AG04449 (cell line): Measurements from ENCODE around the gene ITGA8.
"Not testable (repeated sequence)": the region's sequence is repeated elsewhere in the genome, so short reads cannot be mapped to it uniquely, and the experiment has no call there.

Source experiments
- CTCF ChIA-PET: fragments of 350-600 bp; formaldehyde crosslinking; extraction: SDS; loops from one replicate; lab custom pipeline; 2021; ENCODE audit warnings: antibody characterized with exemption; lab: Yijun Ruan, JAX
- POLR2A ChIA-PET: fragments of 400-600, 350-600 bp; formaldehyde crosslinking; extraction: SDS; loops from one replicate; lab custom pipeline; 2020; ENCODE audit warnings: antibody characterized with exemption, inconsistent platforms; lab: Yijun Ruan, JAX
- DNase-seq: peaks from one replicate; pipeline ENCODE4 v3.0.0-alpha.2; 2010; ENCODE audit warnings: low read depth, low spot score
- H3K4me3 ChIP-seq: 2 replicates; pipeline ENCODE4 v1.5.1; 2011; ENCODE audit warnings: low read depth, mild to moderate bottlenecking, control low read depth, low read length
- TF ChIP-seq, protein P1 (sequence below): IDR thresholded peaks from one replicate; pipeline ENCODE4 v1.5.1; 2011; ENCODE audit warnings: mild to moderate bottlenecking, moderate library complexity, low read length, control low read depth, inconsistent platforms; ENCODE audit not compliant: insufficient read depth; ENCODE audit errors: missing control alignments

The ITGA8 gene

DNA sequence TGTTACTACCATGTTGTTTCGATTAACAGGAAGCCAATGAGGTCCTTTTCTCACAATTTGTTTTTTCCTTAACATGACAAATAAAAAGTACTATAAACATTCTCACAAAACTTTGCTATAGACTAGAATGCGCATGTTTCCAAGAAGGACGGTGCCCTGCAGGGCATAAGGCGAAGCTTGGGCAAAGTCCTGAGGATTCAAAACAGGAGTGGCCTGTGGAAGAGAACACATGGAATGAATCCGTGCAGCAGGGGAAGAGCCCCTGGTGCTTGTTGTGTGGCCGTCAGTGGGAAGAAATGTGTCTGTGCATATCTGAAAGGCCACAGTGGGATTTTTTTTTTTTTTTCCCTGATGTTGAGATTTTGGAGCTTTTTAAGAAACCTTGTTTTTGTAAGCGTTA, 67.6 kb downstream of the ITGA8 start:
- TF ChIP-seq, protein P1, sequence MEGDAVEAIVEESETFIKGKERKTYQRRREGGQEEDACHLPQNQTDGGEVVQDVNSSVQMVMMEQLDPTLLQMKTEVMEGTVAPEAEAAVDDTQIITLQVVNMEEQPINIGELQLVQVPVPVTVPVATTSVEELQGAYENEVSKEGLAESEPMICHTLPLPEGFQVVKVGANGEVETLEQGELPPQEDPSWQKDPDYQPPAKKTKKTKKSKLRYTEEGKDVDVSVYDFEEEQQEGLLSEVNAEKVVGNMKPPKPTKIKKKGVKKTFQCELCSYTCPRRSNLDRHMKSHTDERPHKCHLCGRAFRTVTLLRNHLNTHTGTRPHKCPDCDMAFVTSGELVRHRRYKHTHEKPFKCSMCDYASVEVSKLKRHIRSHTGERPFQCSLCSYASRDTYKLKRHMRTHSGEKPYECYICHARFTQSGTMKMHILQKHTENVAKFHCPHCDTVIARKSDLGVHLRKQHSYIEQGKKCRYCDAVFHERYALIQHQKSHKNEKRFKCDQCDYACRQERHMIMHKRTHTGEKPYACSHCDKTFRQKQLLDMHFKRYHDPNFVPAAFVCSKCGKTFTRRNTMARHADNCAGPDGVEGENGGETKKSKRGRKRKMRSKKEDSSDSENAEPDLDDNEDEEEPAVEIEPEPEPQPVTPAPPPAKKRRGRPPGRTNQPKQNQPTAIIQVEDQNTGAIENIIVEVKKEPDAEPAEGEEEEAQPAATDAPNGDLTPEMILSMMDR = no peak
- no peak overlapping the region for H3K4me3 ChIP-seq
- ChIA-PET POLR2A (no interaction called here), CTCF (interaction anchor here (1.6 kb wide), 1 partner anchor 18 kb away, joined by 5 read pairs; no protein-coding TSS in a partner anchor)
- no peak for DNase-seq

DNA sequence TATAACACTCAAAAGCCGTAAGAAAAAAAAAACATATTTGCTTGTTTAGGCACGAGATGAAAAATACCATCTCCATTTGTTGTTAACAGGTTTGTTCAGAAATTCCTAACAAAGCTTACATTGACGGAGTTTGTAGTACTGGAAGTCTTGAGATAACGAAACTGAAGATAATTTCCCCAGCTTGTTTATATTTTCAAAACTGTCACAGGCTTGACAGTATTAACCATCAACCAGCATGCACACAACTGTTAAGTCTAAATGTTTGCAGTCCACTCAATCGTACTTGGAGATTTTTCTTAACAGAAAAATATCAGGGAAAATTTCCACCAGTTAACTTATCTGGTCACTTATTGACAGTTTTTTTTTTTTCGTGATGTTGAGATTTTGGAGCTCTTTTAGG, 68.5 kb downstream of the ITGA8 start:
- TF ChIP-seq, protein P1 = no peak
- no peak for DNase-seq
- ChIA-PET CTCF (interaction anchor here (1.6 kb wide), 1 partner anchor 19 kb away, joined by 5 read pairs; no protein-coding TSS in a partner anchor), POLR2A (no interaction called here)
- H3K4me3 ChIP-seq = no peak overlapping the region

DNA sequence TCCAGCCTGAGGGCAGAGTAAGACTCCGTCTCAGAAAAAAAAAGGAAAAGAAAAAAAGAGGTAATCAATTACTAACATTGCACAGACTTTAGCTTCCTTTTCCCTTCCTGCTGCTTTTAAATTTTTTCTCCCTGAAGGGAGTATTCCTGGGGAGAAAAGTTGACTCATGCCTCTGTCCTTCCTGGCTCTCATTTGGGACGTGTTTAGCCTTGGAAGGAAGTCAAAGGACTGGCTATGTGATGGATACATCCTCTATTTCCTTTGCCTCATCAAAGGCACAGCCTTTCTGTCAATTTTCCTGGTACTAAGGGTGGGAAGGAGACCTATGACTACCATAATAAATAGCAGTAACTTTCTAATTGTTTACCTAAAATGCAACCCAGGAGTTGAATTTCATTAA, 77.6 kb downstream of the ITGA8 start:
- peak; percentile 9 for DNase-seq
- ChIA-PET POLR2A (no interaction called here), CTCF (interaction anchor here (0.6 to 0.8 kb wide), 2 partner anchors 12 to 57 kb away, joined by 3 read pairs; no protein-coding TSS in a partner anchor)
- no peak overlapping the region for H3K4me3 ChIP-seq
- TF ChIP-seq, protein P1 = no peak

DNA sequence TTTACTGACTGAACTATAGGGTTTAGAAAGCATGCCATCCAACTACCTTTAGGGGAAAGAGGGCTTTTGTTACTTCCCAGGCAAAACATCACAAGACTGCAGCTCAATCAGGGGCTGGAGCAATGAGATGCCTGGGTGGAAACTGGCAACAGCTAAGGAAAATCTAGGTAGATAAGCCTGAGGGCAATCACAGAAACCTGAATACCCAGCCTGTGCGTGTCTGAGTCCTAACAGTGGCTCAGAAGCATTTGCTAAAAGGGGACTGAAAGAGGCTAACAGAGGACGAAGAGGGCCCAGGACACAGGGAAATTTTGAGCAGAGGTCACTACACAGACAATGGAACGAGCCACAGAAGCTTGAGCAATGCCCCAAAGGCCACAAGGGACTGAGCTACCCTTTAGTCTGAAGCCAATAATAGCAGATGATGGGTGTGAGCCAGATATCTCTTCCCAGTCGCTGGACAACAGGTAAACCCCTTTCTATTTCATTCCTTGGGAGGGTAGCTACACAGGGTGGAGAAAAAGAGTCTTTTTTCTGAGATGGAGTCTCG, 79.1 kb downstream of the ITGA8 start:
- DNase-seq = no peak
- TF ChIP-seq, protein P1 = no peak
- no peak overlapping the region for H3K4me3 ChIP-seq
- CTCF ChIA-PET = interaction anchor here (1.0 kb wide), 1 partner anchor 221 kb away, joined by 3 read pairs; no protein-coding TSS in a partner anchor
- POLR2A ChIA-PET = no interaction called here

DNA sequence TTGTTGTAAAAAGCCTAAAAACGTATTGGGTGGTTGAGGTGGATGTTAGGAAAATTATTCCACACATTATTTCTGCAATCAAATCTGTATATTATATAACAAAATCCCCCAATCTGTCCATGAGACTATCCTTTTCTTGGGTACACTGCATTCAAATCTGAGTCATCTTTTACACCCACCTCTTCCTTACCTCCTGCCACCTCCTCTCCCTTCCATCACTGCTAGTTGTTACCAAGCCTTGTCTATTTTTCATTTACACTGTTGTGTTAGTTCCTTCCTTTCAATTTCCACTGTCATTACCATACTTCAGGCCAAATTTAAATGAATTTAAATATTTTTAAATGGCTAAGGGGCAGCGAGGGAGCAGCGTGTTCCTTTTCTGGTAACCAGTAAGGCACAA, 83.3 kb downstream of the ITGA8 start:
- no peak overlapping the region for H3K4me3 ChIP-seq
- TF ChIP-seq, protein P1 = no peak
- CTCF ChIA-PET = no interaction called here
- no peak for DNase-seq
- POLR2A ChIA-PET = no interaction called here

DNA sequence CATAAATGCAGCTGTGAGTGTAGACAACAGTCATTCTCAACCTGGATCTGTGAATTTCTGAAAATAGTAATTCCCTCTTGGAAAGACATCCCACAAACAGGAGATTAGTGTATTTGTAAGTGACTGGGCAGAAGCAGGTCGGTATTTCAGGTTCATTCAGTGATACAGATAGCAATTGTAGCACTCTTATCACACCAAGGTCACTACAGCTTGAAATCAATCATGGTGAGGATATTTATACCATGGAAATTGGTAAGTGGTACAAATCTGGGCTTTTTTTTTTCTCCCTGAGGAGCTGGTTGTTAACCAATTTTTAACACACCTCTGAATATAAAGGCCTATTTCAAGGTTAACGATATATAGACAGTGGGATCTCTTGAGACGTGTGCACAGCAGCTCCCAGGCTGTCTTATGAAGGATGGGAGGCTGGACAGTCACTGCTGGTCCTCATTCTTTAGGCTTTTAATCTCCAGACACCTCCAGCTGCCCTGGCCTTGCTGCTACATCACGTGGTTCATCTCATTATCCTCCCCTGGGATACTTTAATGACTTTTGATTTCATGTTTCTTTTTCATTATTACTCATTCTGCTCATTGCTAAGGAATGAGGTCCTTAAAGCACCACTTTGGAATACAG, 87.1 kb downstream of the ITGA8 start:
- ChIA-PET POLR2A (no interaction called here), CTCF (interaction anchor here (1.0 to 1.1 kb wide), 2 partner anchors 47 to 60 kb away, joined by 3 read pairs; no protein-coding TSS in a partner anchor)
- DNase-seq = no peak
- TF ChIP-seq, protein P1 = no peak
- H3K4me3 ChIP-seq = no peak overlapping the region

DNA sequence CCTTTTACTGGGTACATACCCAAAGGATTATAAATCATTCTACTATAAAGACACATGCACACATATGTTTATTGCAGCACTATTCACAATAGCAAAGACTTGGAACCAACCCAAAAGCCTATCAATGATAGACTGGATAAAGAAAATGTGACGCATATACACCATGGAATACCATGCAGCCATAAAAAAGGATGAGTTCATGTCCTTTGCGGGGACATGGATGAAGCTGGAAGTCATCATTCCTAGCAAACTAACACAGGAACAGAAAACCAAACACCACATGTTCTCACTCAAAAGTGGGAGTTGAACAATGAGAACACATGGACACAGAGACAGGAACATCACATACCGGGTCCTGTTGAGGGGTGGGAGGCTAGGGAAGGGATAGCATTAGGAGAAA, 88.5 kb downstream of the ITGA8 start:
- H3K4me3 ChIP-seq, CTCF ChIA-PET, POLR2A ChIA-PET, DNase-seq: not testable (repeated sequence)
